Measurements from ENCODE around the gene HABP2. TPM values are rescaled to one million over a fixed set of nuclear protein-coding genes. Genes with fewer than 3 reads are reported as not detected.

The HABP2 gene
- polyA plus RNA-seq, 1 of the 3 experiments (the other 2 are of a cell fraction): not detected

DNA sequence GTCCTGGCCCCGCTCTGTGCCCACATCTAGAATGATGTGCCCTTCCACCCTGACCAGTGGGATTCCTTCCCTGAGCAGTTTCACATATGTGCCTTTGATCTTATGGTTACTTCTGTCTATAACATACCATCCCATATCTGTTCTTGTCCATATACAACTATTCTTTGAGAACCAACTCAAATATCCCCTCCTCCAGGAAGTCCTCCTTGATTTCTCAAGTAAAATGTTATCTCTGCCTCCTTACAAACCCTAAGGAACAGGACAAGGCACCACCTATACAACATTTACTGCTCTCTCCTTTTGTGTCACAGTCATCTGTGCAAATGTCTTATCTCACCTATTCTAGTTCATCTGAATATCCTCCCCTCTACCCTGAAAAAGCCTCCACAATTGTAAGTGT, 28.2 kb downstream of the HABP2 start:
- Histone ChIP-seq H3K36me3 (replicated peaks in 1 of 2; ENCODE audit: control insufficient read depth in 1 of 2, insufficient read depth in 2 of 2, low read length in 1 of 2) (no peaks in the 10 kb centered on the region), H3K27me3 (ENCODE audit: insufficient read depth) (no peaks in the 10 kb centered on the region), H2AFZ (ENCODE audit: low read depth) (no peak overlapping the region), H4K20me1 (ENCODE audit: insufficient read depth) (no peaks in the 10 kb centered on the region), H3K9ac (no peak overlapping the region), H3K4me3 (ENCODE audit: low read depth in 2 of 2, low read length in 1 of 2) (no peak overlapping the region), H3K27ac (ENCODE audit: low read depth in 2 of 2, low read length in 1 of 2) (no peak overlapping the region), H3K9me2 (no peaks in the 10 kb centered on the region), H3K4me1 (ENCODE audit: control insufficient read depth in 1 of 2, insufficient read depth in 2 of 2, low read depth in 1 of 2, low read length in 1 of 2) (no peaks in the 10 kb centered on the region; a peak in 1 of 4 replicates), H3F3A (replicated peaks; ENCODE audit: insufficient read depth) (no peaks in the 10 kb centered on the region), H3K9me3 (no peaks in the 10 kb centered on the region), H3K4me2 (no peak overlapping the region), H3K79me2 (ENCODE audit: insufficient read depth) (no peaks in the 10 kb centered on the region)
- ChIA-PET POLR2A (no interaction called here), CTCF (no interaction called here)
- no peak for TF ChIP-seq MXI1 (IDR thresholded peaks at IDR 0.05; ENCODE audit: low read depth, low read length)
- TF ChIP-seq EZH2phosphoT487 (IDR thresholded peaks at IDR 0.05; ENCODE audit: borderline replicate concordance, low read depth): no peak
- TF ChIP-seq CHD2 (IDR thresholded peaks at IDR 0.05; ENCODE audit: low read length, partially characterized antibody): no peak
- TF ChIP-seq JUND (IDR thresholded peaks at IDR 0.05): no peak
- no peak for TF ChIP-seq GABPA (IDR thresholded peaks at IDR 0.05; ENCODE audit: low read depth)
- TF ChIP-seq NRF1 (IDR thresholded peaks at IDR 0.05; ENCODE audit: low read depth, low read length): no peak
- no peak for TF ChIP-seq NFIC (IDR thresholded peaks at IDR 0.05; ENCODE audit: borderline replicate concordance)
- TF ChIP-seq IRF3 (IDR thresholded peaks at IDR 0.05; ENCODE audit: low read depth, low read length): no peak
- TF ChIP-seq, protein P1, sequence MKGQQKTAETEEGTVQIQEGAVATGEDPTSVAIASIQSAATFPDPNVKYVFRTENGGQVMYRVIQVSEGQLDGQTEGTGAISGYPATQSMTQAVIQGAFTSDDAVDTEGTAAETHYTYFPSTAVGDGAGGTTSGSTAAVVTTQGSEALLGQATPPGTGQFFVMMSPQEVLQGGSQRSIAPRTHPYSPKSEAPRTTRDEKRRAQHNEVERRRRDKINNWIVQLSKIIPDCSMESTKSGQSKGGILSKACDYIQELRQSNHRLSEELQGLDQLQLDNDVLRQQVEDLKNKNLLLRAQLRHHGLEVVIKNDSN (IDR thresholded peaks at IDR 0.05; ENCODE audit: borderline replicate concordance, low read depth): no peak
- no peak for TF ChIP-seq TCF12 (IDR thresholded peaks at IDR 0.05)
- TF ChIP-seq GATA2 (CRISPR knock-in tag; IDR thresholded peaks at IDR 0.05): no peak
- no peak for TF ChIP-seq SMC3 (IDR thresholded peaks at IDR 0.05; ENCODE audit: low read depth, low read length)
- TF ChIP-seq MAX (IDR thresholded peaks at IDR 0.05; ENCODE audit: low read depth): no peak
- TF ChIP-seq, protein P2, sequence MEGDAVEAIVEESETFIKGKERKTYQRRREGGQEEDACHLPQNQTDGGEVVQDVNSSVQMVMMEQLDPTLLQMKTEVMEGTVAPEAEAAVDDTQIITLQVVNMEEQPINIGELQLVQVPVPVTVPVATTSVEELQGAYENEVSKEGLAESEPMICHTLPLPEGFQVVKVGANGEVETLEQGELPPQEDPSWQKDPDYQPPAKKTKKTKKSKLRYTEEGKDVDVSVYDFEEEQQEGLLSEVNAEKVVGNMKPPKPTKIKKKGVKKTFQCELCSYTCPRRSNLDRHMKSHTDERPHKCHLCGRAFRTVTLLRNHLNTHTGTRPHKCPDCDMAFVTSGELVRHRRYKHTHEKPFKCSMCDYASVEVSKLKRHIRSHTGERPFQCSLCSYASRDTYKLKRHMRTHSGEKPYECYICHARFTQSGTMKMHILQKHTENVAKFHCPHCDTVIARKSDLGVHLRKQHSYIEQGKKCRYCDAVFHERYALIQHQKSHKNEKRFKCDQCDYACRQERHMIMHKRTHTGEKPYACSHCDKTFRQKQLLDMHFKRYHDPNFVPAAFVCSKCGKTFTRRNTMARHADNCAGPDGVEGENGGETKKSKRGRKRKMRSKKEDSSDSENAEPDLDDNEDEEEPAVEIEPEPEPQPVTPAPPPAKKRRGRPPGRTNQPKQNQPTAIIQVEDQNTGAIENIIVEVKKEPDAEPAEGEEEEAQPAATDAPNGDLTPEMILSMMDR (IDR thresholded peaks at IDR 0.05): no peak
- TF ChIP-seq FOSL2 (IDR thresholded peaks at IDR 0.05; ENCODE audit: borderline replicate concordance, low read depth): no peak
- 14% methylated on average over 1 of the region's 1 CpG for WGBS (ENCODE audit: low lambda C conversion rate)
- DNase-seq: no peak

DNA sequence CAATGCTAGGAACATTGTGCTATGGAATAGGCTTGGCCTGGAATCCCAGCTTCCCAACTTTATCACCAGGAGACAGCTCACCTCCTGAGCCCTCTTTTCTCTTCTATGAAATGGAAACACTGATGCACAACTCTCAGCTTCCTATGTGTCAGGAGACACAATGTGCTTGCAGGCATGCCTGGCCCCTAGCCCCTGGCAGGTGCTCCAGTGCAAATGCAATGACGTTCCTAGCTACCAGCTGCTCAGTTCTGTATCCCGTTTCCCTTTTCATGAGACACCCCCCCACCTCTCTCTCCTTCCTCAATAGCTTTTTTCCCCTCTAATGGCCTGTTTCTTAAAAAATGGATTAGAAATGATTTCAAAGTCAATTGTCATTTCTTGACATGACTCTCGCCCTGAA, 30.7 kb downstream of the HABP2 start:
- no peak for DNase-seq
- Histone ChIP-seq H3K9me3 (no peaks in the 10 kb centered on the region), H3K36me3 (replicated peaks in 1 of 2; ENCODE audit: control insufficient read depth in 1 of 2, insufficient read depth in 2 of 2, low read length in 1 of 2) (no peaks in the 10 kb centered on the region), H3K4me1 (ENCODE audit: control insufficient read depth in 1 of 2, insufficient read depth in 2 of 2, low read depth in 1 of 2, low read length in 1 of 2) (no peaks in the 10 kb centered on the region; a peak in 1 of 4 replicates), H4K20me1 (ENCODE audit: insufficient read depth) (no peaks in the 10 kb centered on the region), H3K79me2 (ENCODE audit: insufficient read depth) (no peaks in the 10 kb centered on the region), H3K9me2 (no peaks in the 10 kb centered on the region), H3K27me3 (ENCODE audit: insufficient read depth) (no peaks in the 10 kb centered on the region), H3K9ac (no peak overlapping the region), H3K4me3 (ENCODE audit: low read depth in 2 of 2, low read length in 1 of 2) (no peak overlapping the region), H3K27ac (ENCODE audit: low read depth in 2 of 2, low read length in 1 of 2) (no peak overlapping the region), H3K4me2 (no peak overlapping the region), H2AFZ (ENCODE audit: low read depth) (no peak overlapping the region), H3F3A (replicated peaks; ENCODE audit: insufficient read depth) (no peaks in the 10 kb centered on the region)
- ChIA-PET CTCF (interaction anchor here (0.5 to 2.1 kb wide), 2 partner anchors 20 to 690 kb away, joined by 3 to 5 read pairs; no protein-coding TSS in a partner anchor), POLR2A (no interaction called here)
- TF ChIP-seq RCOR1 (IDR thresholded peaks at IDR 0.05; ENCODE audit: low read length) (no peak), RFX5 (IDR thresholded peaks at IDR 0.05; ENCODE audit: low read length) (no peak), RXRA (IDR thresholded peaks at IDR 0.05; ENCODE audit: borderline replicate concordance, low read depth) (no peak), YY1 (IDR thresholded peaks at IDR 0.05; ENCODE audit: low read depth) (no peak), TAF1 (IDR thresholded peaks at IDR 0.05; ENCODE audit: borderline replicate concordance, low read depth, low read length) (no peak)
- TF ChIP-seq, protein P3, sequence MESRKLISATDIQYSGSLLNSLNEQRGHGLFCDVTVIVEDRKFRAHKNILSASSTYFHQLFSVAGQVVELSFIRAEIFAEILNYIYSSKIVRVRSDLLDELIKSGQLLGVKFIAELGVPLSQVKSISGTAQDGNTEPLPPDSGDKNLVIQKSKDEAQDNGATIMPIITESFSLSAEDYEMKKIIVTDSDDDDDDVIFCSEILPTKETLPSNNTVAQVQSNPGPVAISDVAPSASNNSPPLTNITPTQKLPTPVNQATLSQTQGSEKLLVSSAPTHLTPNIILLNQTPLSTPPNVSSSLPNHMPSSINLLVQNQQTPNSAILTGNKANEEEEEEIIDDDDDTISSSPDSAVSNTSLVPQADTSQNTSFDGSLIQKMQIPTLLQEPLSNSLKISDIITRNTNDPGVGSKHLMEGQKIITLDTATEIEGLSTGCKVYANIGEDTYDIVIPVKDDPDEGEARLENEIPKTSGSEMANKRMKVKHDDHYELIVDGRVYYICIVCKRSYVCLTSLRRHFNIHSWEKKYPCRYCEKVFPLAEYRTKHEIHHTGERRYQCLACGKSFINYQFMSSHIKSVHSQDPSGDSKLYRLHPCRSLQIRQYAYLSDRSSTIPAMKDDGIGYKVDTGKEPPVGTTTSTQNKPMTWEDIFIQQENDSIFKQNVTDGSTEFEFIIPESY (IDR thresholded peaks at IDR 0.05; ENCODE audit: borderline replicate concordance, low read depth): no peak
- WGBS (ENCODE audit: low lambda C conversion rate): 3% methylated on average over 3 of the region's 3 CpGs

All from SK-N-SH (cell line).